NCI-H748 (cell line): Measurements from ENCODE around the gene PCK1.
A peak's percentile ranks its signal among the peaks of the same experiment; 100 is the strongest.

ENCODE experiments used
- DNase-seq: peaks from one replicate; lab custom pipeline; 2025; ENCODE audit not compliant: unreplicated experiment; lab: John Stamatoyannopoulos, UW

Gene PCK1

GRCh38 chr20:57560554-57561355 lies at the start of gene PCK1:
Gene PCK1, plus strand, starts transcription at chr20:57561110. Its CDS starts 302 bp downstream, at chr20:57561412.
- DNase-seq = peak; percentile 74

- peak; percentile 37 for DNase-seq
Observed at GRCh38 chr20:57511709-57512108, 49.2 kb upstream of the PCK1 start.

- no peak for DNase-seq
Observed at GRCh38 chr20:57512432-57512831, 48.5 kb upstream of the PCK1 start.

GRCh38 chr20:57513199-57513598 lies 47.7 kb upstream of the PCK1 start:
- no peak for DNase-seq

GRCh38 chr20:57514273-57514751 lies 46.6 kb upstream of the PCK1 start:
- peak; percentile 49 for DNase-seq

GRCh38 chr20:57517904-57518303 lies 43.0 kb upstream of the PCK1 start:
- no peak for DNase-seq

GRCh38 chr20:57522380-57523140 lies 38.4 kb upstream of the PCK1 start:
- DNase-seq = no peak

- DNase-seq = no peak
Observed at GRCh38 chr20:57523782-57524181, 37.1 kb upstream of the PCK1 start.

GRCh38 chr20:57524511-57525176 lies 36.3 kb upstream of the PCK1 start, which contains the start of gene CTCFL:
Gene CTCFL, minus strand, starts transcription at chr20:57525140. Its CDS starts 935 bp downstream, at chr20:57524205.
- DNase-seq = no peak

GRCh38 chr20:57525328-57526086 lies 35.4 kb upstream of the PCK1 start:
- no peak for DNase-seq

GRCh38 chr20:57526087-57526884 lies 34.6 kb upstream of the PCK1 start:
- DNase-seq = peak; percentile 5

GRCh38 chr20:57526885-57527460 lies 33.9 kb upstream of the PCK1 start:
- DNase-seq = no peak

- no peak for DNase-seq
Observed at GRCh38 chr20:57527728-57528127, 33.2 kb upstream of the PCK1 start.

- no peak for DNase-seq
Observed at GRCh38 chr20:57528148-57528547, 32.8 kb upstream of the PCK1 start.

- DNase-seq = peak; percentile 3
Observed at GRCh38 chr20:57529160-57529585, 31.7 kb upstream of the PCK1 start.

GRCh38 chr20:57529810-57530209 lies 31.1 kb upstream of the PCK1 start:
- no peak for DNase-seq

GRCh38 chr20:57530327-57530981 lies 30.5 kb upstream of the PCK1 start:
- DNase-seq = no peak

- no peak for DNase-seq
Observed at GRCh38 chr20:57532104-57532503, 28.8 kb upstream of the PCK1 start.

- no peak for DNase-seq
Observed at GRCh38 chr20:57535297-57535696, 25.6 kb upstream of the PCK1 start.
